GM20431 (cell line): ENCODE results near the gene SMIM35.

Source experiments
- in situ Hi-C: fragments of 300-500 bp; cut with MseI, MboI; formaldehyde crosslinking; loops from one replicate; pipeline ENCODE4 v1.15.0; 2020; ENCODE audit warnings: low sequenced_read_pairs; ENCODE audit not compliant: unreplicated experiment

Gene SMIM35

DNA sequence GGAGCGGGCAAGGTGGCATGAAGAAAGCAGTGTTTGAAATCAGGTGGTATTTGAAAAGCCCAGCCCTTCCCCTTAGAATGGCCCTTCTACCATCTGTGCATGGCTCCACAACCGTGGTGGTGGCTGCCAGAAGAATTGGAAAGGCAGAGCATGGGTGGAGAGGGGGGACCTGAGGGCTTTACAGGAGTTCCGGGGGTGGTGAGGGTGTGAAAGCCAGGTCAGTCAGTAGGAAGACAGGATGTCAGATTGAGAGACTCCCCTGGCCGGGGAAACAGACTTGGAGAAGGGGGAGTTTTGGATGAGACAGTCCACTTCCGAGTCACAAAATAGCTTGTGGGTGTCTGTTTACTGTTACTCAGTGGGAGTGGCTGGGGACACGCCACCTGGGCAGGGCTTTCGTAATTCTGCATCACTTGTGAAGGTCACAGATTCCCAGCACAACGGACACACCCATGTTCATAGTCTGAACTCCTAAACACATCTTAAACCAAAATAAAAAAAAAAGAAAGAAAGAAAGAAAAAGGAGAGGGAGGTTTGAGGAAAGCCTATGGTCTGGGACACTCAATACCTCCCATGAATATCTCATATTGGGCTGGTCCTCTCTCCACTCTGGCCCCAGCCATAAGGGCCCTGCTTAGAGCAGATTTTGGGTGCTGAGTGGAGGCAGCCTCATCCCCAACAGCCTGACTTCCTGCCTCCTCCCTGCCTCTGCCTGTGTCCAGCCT lies 24.4 kb upstream of the SMIM35 start:
- in situ Hi-C loops = no loop called here

DNA sequence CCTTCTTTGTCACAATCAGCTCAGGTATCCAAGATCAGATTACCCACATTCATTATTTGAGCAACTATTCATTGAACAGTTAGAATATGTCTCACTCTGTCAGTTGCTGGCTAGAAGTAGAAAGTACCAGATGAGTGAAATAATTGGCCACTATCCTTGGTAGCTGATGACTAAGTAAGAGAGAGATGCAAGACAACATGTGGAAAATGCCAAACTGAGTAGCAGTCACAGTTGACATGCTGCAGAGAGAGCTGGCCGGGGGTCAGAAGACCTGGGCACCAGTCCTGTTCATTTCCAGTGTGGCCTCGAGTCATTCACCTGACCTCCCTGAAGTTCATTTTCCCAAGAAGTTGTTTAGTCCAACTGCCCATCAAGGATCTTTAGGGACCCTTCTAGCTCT lies 22.5 kb upstream of the SMIM35 start:
- in situ Hi-C loops = no loop called here

DNA sequence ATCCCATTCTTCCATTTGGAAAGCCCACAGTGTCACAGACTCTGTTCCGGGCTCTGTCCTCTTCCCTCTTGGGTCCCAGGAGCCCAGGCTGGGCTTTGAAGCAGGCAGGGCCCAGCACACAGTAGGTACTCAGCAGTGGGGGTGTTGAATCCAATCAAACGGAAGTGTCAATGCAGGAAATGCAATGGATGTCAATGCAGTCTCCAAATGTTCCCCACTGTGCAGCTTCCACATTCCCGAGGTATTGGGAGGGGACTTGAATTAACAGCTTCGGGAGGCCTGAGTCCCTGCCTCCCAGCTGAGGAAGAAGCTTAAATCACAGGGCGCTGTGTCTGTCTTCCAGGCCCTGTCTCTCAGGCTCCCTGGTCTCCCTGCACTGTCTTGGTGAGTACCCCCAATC lies 21.8 kb upstream of the SMIM35 start:
- in situ Hi-C loops = no loop called here

DNA sequence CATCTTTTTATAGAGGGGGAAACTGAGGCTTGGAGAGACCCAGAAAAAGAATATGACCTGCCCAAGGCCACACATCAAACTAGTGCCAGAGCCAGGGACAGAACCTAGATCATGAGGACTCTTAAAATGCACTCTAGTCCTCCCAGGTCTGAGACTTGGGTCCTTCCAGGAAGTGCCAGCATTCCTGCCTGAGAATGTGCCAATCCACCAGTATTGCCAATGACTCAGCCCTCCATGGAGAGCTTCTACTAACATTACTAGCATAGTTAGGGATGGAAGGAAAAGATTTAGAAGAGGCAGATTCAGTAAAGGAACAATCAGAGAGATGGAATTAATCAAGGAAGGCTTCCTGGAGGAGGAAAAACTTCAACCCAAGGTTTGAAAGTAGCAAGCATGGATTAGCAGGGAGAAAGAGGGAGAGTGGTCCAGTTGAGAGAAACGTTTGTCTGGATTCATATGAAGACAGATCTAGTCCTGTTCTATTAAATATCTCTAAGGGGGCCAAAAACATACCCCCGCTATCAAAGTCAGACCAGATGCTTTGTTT lies 20.1 kb upstream of the SMIM35 start:
- in situ Hi-C loops = no loop called here

DNA sequence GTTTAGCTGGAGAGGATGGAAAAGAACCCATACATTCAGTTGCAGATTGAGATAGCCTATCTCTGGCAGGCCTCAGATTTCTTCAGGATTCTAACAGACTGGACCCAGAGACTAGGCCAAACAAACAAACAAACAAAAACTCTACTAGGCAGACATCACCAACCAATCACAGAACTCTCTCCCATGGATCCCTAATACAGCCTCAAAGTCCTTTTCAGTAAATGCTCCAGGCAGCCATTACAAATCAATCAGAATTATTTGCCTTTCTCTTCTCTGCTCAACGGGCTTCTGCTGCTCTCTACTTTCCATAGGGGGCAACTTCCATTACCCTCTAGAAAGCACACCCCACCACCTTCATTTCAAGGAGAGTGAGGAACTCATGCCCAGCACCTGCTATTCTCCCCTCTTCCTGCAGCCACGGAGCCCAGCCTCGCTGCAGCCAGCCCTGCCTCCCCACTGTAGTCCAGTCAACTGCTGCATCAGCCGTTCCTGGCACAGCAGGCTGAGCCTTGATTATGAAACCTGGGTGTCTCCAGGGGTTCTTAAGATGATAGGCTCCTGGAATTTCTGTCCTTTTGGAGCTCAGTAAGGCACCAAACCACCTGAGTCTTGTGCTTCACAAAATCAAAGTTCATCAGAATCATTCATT lies 19.0 kb upstream of the SMIM35 start:
- in situ Hi-C loops = no loop called here

DNA sequence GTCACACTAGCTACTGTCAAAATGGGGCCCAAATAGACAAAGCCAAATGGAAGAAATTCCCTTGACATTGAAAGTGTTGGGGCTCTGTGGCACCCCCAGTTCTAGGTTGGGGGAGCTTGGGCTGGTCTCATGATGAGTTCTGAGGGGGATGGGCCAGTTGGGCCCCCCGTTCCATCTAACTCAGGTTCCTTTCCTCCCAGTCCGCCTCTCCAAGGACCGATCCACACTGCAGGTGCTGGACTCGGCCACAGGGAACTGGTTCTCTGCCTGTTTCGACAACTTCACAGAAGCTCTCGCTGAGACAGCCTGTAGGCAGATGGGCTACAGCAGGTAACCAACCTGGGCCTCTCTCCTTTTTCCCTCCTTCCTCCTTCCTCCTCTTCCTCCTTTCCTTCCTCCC lies 17.7 kb upstream of the SMIM35 start:
- in situ Hi-C loops = no loop called here

DNA sequence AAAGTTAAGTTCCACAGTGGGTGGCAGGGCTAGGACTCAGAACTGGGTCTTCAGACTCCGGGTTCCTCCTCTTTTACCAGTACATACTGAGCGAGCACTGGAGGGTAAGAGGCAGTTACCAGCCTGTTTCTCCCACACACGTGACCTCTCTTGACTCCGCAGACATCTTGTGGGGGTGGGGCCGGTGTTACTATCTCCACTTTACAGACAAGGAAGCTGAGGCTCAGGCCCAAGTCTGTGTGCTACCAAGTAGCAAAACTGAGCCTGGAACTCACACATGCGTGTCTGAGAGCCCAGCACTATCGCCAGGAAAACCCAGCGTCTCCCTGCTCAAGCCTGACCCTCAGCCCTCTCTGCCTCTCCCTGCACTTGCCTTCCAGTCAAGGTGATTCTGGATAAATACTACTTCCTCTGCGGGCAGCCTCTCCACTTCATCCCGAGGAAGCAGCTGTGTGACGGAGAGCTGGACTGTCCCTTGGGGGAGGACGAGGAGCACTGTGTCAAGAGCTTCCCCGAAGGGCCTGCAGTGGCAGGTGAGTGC lies 16.0 kb upstream of the SMIM35 start:
- in situ Hi-C loops = no loop called here

DNA sequence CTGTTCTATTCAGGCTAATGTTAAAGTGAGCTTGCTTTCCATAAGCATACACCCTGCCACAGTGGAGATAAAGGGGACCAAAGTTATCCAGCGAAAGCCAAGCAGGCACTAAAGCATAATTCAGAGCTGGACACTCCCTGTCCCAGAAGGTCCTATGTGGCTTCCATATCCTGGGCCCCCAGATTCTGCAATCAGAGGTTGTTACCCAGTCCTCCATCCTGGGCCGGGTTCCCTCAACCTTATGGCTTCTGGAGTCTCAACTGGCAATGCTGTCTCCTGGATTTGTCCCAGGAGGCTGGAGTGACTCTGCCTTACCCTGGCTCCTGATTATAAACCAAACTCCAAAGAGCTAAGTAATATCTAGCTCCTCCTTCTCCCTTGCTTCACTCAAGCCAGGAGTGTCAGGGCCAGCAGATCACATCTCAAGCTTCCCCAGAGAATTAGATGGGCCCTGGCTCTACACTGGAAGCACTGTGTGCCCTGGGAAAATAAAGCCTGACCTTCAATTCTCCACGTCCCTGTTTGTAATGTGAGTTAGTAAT lies 14.0 kb upstream of the SMIM35 start:
- in situ Hi-C loops = no loop called here

DNA sequence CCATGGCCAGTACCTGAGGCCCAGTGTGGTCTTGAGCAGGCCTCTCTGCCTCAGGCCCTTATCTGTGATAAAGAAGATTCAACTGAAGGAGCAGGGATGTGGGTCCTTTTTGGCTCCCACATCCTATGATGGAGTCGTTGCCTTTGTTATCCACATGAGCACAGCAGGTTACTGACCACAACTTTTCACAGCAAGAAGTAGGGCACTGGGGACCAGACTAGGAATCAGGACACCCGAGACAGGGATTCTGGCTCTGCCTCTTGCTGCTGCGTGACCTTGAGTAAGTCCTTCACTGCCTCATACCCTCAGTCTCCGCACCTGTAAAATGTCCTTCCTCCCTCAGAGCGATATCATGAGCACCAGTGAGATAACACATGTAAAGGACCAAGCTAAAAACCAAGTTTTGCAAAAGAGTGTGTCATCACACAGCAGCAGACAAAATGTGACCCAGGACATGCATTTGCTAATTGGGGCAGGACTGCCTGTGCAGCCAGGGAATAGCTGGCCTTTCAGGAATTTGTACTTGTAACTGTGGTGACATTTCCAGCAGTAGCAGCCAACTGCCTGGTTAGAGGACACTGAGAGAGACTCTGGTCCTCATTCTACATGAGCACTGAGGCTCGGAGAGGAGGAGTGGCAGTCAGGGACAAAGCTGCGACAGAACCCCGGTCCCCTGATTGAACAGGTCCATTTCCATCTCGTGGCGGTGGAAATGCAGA lies 13.2 kb upstream of the SMIM35 start:
- in situ Hi-C loops = no loop called here

DNA sequence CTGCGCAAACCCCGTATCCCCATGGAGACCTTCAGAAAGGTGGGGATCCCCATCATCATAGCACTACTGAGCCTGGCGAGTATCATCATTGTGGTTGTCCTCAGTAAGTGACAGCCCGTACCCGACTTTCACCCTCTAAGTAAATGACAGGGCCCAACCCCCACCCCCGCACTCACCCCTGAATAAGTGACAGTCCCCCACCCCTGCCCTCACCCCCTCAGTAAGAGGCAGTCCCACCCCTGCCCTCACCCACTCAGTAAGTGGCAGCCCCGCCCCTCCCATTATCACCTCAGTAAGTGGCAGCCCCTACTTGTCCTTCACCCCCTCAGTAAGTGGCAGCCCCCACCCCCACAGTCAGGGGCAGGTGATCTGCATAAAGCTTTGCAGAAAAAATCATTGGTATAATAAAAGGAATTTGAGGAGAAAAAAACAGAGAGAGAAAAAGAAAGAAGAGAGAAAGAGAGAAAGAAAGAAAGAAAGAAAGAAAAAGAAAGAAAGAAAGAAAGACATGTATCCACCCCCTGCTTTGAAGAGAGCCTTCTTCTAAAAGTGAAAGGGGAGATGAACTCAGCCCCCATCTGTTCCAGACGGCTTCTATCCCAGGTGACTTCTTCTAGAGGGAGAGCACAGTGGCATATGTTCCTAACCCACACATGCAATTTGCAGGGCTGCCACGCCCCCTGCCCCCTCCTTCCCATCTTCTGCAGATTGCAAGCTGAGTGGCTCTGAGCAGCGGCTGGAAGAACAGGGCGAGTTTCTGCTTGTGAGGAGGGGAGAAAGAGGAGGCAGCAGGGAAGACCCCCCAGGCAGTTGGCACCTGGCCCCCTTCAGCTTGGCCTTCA lies 12.5 kb upstream of the SMIM35 start:
- in situ Hi-C loops = no loop called here

DNA sequence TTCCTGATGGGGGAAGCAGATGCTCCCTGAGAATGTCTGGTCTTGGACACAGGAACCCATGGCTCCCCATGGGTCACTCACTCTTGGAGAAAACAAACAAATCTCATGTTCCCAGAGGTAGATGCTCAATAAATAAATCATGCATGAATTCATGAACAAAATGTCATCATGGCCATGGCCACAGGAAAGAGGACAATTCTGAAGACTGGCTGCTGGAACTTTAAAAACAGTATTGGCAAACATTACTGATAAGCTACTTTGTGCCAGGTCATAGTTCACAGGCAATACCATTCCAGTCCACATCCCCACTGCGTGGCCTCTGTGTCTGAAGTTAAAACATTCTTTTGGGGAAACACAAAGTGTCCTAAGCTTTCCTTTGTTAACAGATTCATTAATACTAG lies 9.2 kb upstream of the SMIM35 start:
- in situ Hi-C loops = no loop called here

DNA sequence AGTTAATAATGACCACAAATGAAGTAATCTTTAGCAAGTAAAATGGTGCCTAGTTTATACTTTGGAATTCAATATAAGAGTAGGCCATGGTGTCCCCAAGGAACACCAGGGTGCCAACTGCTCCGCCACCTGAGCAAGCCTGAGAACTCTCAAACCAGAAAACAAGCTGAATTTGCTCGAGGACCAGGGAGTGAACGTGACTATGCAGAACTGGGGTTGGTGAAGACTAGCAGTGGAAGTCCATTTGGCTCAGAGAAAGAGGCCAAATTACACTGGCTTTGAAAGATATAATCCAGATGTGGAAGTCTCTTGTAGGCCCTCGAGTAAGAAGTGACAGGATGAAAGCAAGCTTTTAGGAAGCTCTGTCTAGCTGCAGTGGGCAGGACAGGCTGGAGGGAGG lies 8.7 kb upstream of the SMIM35 start:
- in situ Hi-C loops = no loop called here

DNA sequence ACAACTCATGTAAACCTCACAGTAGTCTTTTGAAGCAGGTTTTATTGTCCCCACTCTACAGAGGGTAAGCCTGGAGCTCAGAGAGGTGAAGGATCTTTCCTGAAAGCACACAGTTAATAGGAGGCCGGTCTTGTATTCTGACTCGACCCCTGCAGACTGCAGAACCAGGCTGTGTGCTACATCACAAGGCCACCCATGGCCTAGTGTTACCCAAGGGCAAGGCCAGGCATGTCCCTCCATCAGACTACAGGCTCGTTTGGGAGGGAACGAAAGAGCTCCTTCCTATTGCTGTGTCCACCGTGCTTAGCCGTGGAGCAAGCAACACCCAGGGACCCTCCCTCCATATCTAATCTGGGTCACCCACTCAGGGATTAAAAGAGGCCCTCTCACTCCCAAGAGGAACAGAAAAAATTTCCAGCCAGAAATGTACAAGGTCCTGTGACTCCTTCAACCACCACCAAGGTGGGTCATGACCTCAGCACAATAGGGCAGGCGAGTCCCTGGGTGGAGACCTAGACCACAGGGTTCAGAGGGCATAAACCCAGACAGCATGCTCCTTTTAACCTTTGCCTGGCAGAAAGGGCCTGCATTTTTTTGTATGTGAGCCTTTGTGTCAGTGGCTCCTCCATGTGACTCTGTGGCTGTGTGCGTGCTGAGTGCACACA lies 6.3 kb upstream of the SMIM35 start:
- in situ Hi-C loops = no loop called here

DNA sequence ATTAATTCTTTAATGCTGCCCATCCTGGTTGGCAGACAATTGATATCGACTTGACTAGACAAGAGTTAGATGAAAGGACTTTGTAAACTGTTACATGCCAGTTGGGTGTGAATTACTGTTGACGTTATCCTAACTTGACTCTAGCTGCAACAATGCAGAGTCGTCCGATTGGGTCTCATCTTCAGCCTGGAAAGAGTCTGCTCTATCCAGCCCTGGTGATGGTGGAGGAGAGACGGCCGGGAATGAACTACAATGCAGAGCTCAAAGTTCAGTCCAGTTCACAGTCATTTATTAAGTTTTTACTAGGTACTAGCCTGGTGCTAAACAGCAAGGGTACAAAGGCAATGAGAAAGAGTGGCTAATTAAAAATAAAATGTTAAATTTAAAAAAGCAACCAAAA lies 4.9 kb upstream of the SMIM35 start:
- in situ Hi-C loops = no loop called here

DNA sequence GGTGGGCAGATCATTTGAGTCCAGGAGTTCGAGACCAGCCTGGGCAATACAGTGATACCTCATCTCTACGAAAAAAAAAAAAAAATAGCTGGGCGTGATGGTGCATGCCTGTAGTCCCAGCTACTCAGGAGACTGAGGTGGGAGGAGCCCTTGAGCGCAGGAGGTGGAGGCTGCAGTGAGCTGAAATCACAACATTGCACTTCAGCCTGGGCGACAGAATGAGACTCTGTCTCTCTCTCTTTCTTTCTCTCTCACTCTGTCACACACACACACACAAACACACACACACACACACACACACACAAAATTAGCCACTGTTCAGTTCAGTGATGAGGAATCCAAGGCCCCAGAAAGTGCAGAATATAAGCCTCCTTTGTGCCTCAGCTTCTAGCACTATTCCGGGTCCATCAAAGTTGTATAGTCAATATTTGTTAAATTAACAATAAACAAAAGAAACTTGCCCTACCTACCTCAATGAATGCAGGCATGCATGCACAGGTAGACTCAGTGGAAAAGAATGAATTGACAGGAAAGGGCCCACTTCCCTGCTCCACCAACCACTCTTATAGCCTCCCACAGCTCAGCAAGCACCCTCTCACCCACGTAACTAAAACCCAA lies 3.9 kb upstream of the SMIM35 start:
- in situ Hi-C loops = no loop called here

DNA sequence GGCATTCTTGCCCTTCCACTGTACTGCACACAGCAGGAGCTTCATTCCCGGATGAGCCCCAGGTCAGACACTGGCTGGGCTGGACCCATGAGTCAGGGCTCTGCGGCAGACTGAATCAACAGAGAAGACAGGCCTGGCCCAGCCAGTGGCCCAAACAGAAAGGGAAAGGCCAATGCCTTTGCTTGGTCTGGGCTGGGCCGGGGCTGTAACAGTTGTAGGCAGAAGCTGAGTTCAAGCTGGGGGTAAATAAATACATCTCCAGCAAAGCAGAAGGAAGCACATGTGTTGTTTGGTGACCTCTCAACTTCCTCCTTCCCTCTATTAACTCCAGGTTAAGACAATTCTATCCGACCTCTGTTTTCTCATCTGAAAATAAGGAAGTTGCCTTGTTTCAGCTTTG lies 1.8 kb upstream of the SMIM35 start:
- in situ Hi-C loops = no loop called here

DNA sequence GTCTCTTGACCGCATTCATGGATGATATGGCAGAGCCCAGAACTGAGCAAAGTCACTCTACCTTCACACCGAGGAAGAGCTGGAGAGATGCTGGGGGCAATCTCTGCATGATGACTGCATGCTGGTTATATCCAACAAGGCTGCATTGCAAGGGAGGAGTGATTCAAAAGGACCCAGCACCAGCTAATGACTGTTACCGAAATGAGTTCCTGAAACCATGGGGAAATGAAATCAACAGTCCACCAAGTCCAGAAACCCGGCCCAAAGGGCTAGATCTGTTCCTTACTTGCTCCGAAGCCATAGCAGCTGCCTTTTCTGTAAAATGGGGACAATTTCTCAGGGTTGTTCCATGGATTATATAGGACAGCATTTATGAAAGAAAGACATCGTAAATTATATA lies 1.2 kb upstream of the SMIM35 start:
- in situ Hi-C loops = no loop called here

DNA sequence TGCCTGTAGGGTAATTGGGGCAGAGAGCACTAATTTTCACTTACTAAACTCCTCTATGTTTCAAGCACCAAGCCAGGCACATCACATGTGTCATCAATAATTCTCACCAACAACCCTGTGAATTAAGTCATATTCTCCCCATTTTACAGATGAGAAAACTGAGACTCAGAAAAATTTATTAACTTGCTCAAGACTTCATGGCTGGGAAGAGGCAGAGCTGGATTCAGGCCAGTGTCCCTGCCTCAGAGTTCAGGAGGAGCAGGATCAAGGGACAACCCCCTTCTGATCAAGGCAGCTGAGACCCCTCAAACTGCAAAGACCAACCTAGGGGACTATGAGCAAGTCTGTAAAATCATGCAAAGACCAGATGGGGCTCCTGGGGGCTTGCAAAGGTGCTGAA lies 2.1 kb downstream of the SMIM35 start:
- in situ Hi-C loops = no loop called here

DNA sequence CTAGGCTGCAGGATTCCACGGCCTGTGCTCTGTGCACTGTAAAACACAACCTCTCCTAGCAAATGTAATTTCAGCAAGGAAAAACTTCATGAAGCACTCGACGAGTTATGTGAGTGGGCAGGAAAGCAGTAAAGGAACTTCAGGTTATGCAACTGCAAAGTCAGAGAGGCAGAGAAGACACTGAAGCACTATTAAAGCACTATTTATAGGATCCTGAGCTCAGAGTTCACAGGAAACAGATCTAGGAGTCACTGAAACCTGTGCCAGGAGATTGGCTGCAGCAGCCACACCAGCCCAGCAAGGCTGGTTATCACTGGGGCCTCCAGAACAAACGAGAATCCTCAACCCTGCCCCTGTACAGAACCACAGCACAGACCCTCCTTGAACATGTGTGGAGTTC lies 2.5 kb downstream of the SMIM35 start:
- in situ Hi-C loops = no loop called here
